ENCODE data around the gene SCYL1. TPM values are rescaled to one million over a fixed set of nuclear protein-coding genes. Genes with fewer than 3 reads are reported as not detected.

SCYL1 gene
- total and polyA plus RNA-seq, 4 experiments from 2014 or later: 22.9 to 81.3 (median 56.7) TPM

DNA sequence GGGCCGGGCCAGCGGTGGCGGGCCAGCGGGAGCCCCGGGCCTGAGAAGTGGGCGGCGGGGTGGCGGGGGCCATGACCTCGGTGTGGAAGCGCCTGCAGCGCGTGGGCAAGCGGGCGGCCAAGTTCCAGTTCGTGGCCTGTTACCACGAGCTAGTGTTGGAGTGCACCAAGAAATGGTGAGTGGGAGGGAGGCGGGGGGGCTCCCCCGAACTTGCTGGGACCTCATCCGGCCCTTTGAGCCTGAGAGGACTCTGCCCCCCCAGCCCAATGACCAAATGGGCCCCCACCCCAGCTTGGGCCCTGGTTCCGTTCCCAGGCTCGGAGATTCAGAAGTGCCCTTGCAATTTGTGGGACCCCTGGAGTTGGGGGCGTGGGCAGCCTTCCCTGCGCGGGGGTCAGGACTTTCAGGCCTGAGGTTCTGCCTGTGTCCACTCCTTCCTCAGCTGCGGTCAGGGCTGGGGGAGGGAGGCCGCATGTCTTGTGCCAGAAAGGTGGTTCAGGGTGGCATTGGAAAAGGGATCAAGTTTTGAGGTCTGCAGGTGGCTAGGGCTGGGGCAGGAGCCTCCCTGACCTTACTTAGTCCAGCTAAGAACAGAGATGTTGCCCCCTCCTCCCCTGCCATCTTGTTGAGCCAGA, 51.5 kb downstream of the SCYL1 start:
- H3K4me3 Mint-ChIP-seq: peak overlapping the region; percentile 86 to 91 (median 88)
- peaks cover 0 to 53% of the 10 kb centered on the region in 2 donors for H3K36me3 Mint-ChIP-seq
- H3K9me3 Mint-ChIP-seq: no peaks in the 10 kb centered on the region
- Histone ChIP-seq H3K4me3 (ENCODE audit: low read length in 2 of 2) (peak overlapping the region; percentile 62 to 88), H3K4me1 (ENCODE audit: insufficient read depth, low read length) (peaks cover 59% of the 10 kb centered on the region), H3K36me3 (ENCODE audit: insufficient read depth, low read length) (peaks cover 23% of the 10 kb centered on the region), H3K27ac (ENCODE audit: low read depth, low read length) (peak overlapping the region; percentile 75), H3K27me3 (ENCODE audit: insufficient read depth, low read length) (no peaks in the 10 kb centered on the region), H3K9me3 (ENCODE audit: control insufficient read depth in 1 of 2, low read length in 2 of 2) (no peaks in the 10 kb centered on the region)
- no peak for DNase-seq
- H3K27ac Mint-ChIP-seq: peak overlapping the region; percentile 84 to 94 (median 91)
- peaks cover 22 to 69% (median 47%) of the 10 kb centered on the region in 4 donors for H3K4me1 Mint-ChIP-seq
- H3K27me3 Mint-ChIP-seq: no peaks in the 10 kb centered on the region
- CTCF ChIA-PET (ENCODE audit: partially characterized antibody): interaction anchor here (0.7 to 5.1 kb wide), 13 partner anchors 9 to 72 kb away, joined by 3 to 50 read pairs (median 3); partner anchors contain the start of gene SCYL1
- POLR2A ChIA-PET (ENCODE audit: partially characterized antibody): interaction anchor here (0.7 to 17.1 kb wide), 27 partner anchors 8 to 736 kb away, joined by 3 to 403 read pairs (median 8); partner anchors contain the start of genes DPF2, KAT5, KCNK7 and LTBP3
- intact Hi-C loops (cut with micrococcal nuclease): no loop called here

DNA sequence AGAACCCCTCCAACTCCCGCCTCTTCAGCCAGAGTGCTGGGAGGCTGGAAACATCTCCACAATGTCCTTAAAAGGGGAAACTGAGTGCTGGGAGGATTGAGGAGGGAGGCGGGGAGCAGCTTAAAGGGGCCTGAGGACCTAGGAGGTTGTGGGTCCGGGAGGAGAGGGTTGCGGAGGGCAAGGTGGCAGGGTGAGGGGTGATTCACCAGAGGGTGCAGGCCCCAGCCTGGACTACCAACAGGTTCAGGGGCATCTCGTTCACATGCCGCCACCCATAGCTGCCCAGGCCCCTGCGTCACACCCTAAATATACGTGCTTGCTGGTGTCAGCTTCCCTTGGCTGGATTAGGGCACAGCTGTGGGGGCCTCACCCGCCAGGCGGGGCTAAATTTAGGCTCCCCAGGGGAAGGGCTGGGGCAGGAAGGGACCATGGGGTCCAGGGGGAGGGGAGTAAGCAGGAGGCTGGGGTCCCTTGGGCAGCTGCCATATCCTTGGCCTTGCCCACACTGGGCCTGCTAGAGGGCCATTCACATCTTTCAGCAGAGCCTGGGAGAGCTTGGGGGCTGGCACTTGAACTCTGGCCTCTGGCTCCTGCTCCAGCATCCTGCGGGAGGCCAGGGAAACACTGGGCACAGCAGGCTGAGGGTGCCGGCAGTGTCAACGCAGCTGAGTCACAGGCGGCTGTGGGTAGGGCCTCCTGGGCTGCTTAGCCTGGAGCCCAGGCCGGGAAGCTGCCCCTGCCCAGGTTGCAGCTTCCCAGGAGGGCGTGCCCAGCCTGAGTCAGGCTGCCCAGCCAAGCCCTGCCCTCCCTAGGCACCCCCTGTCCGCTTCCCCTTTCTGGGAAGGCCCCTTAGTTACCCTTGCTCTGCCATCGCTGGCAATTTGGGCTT, 52.2 kb downstream of the SCYL1 start:
- no peaks in the 10 kb centered on the region for H3K27me3 Mint-ChIP-seq
- peak overlapping the region; percentile 86 to 91 (median 88) for H3K4me3 Mint-ChIP-seq
- H3K27ac ChIP-seq (ENCODE audit: low read depth, low read length): peak overlapping the region; percentile 75
- no peaks in the 10 kb centered on the region for H3K9me3 ChIP-seq (ENCODE audit: control insufficient read depth in 1 of 2, low read length in 2 of 2)
- DNase-seq: peak in 1 of 5 donors; percentile 68
- ChIA-PET POLR2A (ENCODE audit: partially characterized antibody) (interaction anchor here (0.7 to 17.1 kb wide), 22 partner anchors 7 to 243 kb away, joined by 3 to 403 read pairs (median 10); partner anchors contain the start of genes DPF2, KAT5, KCNK7 and LTBP3), CTCF (ENCODE audit: partially characterized antibody) (interaction anchor here (0.7 to 5.1 kb wide), 11 partner anchors 8 to 73 kb away, joined by 3 to 50 read pairs (median 3); partner anchors contain the start of gene SCYL1)
- intact Hi-C loops (cut with micrococcal nuclease): no loop called here
- H3K9me3 Mint-ChIP-seq: no peaks in the 10 kb centered on the region
- H3K4me1 ChIP-seq (ENCODE audit: insufficient read depth, low read length): peaks cover 51% of the 10 kb centered on the region
- H3K36me3 Mint-ChIP-seq: peaks cover 0 to 53% of the 10 kb centered on the region in 2 donors
- no peaks in the 10 kb centered on the region for H3K27me3 ChIP-seq (ENCODE audit: insufficient read depth, low read length)
- peaks cover 29% of the 10 kb centered on the region for H3K36me3 ChIP-seq (ENCODE audit: insufficient read depth, low read length)
- peak overlapping the region; percentile 84 to 94 (median 91) for H3K27ac Mint-ChIP-seq
- peak overlapping the region; percentile 62 to 88 for H3K4me3 ChIP-seq (ENCODE audit: low read length in 2 of 2)
- peaks cover 15 to 62% (median 40%) of the 10 kb centered on the region in 4 donors for H3K4me1 Mint-ChIP-seq

DNA sequence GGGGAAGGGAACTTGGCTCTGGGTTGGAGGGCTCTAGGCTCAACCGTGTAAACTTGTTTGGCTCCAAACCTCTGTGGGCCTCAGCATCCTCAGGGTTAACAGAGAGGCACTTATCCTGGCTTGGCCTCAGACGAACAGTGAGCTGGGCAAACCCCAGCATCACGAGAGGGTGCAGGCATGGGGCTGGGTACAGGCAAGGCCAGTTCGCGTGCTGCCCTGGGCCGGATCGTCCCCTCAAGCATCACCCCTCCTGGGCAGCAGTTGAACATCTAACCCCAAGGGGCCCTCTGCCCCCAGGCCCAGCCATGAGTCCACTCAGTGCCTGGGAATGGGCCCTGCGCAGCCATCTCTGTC, 52.9 kb downstream of the SCYL1 start:
- POLR2A ChIA-PET (ENCODE audit: partially characterized antibody): interaction anchor here (1.0 to 17.1 kb wide), 11 partner anchors 11 to 160 kb away, joined by 3 to 403 read pairs (median 35); partner anchors contain the start of genes KCNK7, LTBP3, MALAT1 and MAP3K11
- intact Hi-C loops (cut with micrococcal nuclease): no loop called here

DNA sequence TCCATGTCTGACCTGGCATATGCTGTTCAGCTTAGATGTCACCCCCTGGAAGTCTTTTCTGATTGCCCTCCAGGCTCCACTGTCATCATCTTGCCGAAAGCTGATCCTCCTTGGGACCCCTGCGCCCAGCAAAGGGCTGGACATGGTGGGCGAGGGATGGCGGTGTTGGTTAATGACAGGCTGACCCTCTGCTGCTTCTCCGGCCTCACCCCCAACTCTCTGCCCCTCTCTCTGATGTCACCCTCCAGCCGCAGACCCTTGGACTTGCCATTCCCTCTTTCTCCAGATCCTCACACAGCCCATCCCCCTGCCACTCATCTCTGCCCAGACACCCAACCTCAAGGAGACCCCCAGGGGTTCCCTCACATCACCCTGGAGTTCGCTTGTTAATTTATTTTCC, 53.3 kb downstream of the SCYL1 start:
- no peaks in the 10 kb centered on the region for H3K27me3 Mint-ChIP-seq
- CTCF ChIA-PET (ENCODE audit: partially characterized antibody): interaction anchor here (2.0 to 5.1 kb wide), 5 partner anchors 10 to 53 kb away, joined by 6 to 50 read pairs (median 35); partner anchors contain the start of gene SCYL1
- H3K9me3 Mint-ChIP-seq: no peaks in the 10 kb centered on the region
- Histone ChIP-seq H3K4me1 (ENCODE audit: insufficient read depth, low read length) (peaks cover 49% of the 10 kb centered on the region), H3K4me3 (ENCODE audit: low read length in 2 of 2) (no peak overlapping the region), H3K27ac (ENCODE audit: low read depth, low read length) (peak overlapping the region; percentile 75), H3K27me3 (ENCODE audit: insufficient read depth, low read length) (no peaks in the 10 kb centered on the region), H3K9me3 (ENCODE audit: control insufficient read depth in 1 of 2, low read length in 2 of 2) (no peaks in the 10 kb centered on the region), H3K36me3 (ENCODE audit: insufficient read depth, low read length) (peaks cover 34% of the 10 kb centered on the region)
- intact Hi-C loops (cut with micrococcal nuclease): no loop called here
- peak overlapping the region in 7 of 8 donors; percentile 64 to 88 (median 76) for H3K4me3 Mint-ChIP-seq
- peaks cover 9 to 62% of the 10 kb centered on the region in 2 donors for H3K36me3 Mint-ChIP-seq
- POLR2A ChIA-PET (ENCODE audit: partially characterized antibody): interaction anchor here (0.6 to 17.1 kb wide), 7 partner anchors 11 to 179 kb away, joined by 3 to 403 read pairs (median 76); partner anchors contain the start of genes KCNK7, LTBP3 and MALAT1
- peak overlapping the region in 6 of 7 donors; percentile 77 to 97 (median 92) for H3K27ac Mint-ChIP-seq
- no peak for DNase-seq
- peaks cover 12 to 63% (median 38%) of the 10 kb centered on the region in 4 donors for H3K4me1 Mint-ChIP-seq

More for the DNA sequence above, 52.9 kb downstream of the SCYL1 start:
- Histone ChIP-seq H3K4me3 (ENCODE audit: low read length in 2 of 2) (peak overlapping the region in 1 of 2 donors; percentile 62), H3K4me1 (ENCODE audit: insufficient read depth, low read length) (peaks cover 50% of the 10 kb centered on the region), H3K36me3 (ENCODE audit: insufficient read depth, low read length) (peaks cover 34% of the 10 kb centered on the region), H3K27ac (ENCODE audit: low read depth, low read length) (peak overlapping the region; percentile 75), H3K9me3 (ENCODE audit: control insufficient read depth in 1 of 2, low read length in 2 of 2) (no peaks in the 10 kb centered on the region), H3K27me3 (ENCODE audit: insufficient read depth, low read length) (no peaks in the 10 kb centered on the region)
- CTCF ChIA-PET (ENCODE audit: partially characterized antibody): interaction anchor here (1.1 to 5.1 kb wide), 6 partner anchors 11 to 53 kb away, joined by 3 to 50 read pairs (median 25); partner anchors contain the start of gene SCYL1
- Mint-ChIP-seq H3K4me3 (peak overlapping the region in 7 of 8 donors; percentile 64 to 88 (median 75)), H3K27me3 (no peaks in the 10 kb centered on the region), H3K27ac (peak overlapping the region in 6 of 7 donors; percentile 68 to 94 (median 87)), H3K36me3 (peaks cover 5 to 58% of the 10 kb centered on the region in 2 donors), H3K4me1 (peaks cover 13 to 63% (median 40%) of the 10 kb centered on the region in 4 donors), H3K9me3 (no peaks in the 10 kb centered on the region)
- no peak for DNase-seq

DNA sequence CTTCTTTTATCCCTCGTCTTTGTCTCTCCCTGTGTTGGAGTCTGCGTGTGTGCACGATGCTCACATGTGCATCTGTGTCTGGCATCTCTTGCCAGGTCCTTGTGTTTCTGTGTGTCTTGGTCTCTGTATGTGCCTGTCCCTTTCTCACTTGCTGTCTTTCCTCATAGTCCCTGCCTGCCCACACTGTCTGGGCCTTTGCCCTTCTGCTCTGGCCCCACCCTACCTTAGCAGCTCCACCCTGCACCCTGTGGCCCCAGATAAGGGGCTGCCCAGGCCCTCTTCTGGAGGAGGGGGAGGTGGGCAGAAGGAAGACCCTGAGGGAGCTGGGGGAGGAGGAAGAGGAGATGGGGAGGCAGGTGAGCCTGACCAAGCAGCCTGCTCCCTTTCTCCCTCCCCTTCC, 53.8 kb downstream of the SCYL1 start:
- Histone ChIP-seq H3K27ac (ENCODE audit: low read depth, low read length) (no peak overlapping the region), H3K36me3 (ENCODE audit: insufficient read depth, low read length) (peaks cover 35% of the 10 kb centered on the region)
- peak overlapping the region; percentile 77 to 97 (median 90) for H3K27ac Mint-ChIP-seq

DNA sequence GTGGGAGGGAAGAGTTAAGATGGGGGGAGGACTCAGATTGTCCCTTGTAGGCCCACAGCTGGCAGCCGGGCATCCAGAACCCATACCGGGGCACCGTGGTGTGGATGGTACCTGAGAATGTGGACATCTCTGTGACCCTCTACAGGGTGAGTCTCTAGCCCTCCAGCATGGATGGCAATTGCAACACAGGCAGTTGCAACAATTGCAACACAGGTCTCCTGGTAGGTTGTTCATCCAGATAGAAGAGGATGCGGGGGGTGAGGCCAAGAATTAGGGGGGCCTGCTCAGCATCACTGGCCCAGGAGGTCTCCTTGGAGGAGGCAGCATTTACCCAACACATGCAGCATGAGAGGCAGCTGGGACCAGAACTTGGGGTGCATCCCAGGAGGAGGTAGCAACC, 54.4 kb downstream of the SCYL1 start:
- no peak for DNase-seq
- Mint-ChIP-seq H3K4me1 (peaks cover 12 to 55% (median 34%) of the 10 kb centered on the region in 4 donors), H3K27ac (peak overlapping the region in 6 of 7 donors; percentile 52 to 94 (median 68)), H3K36me3 (peaks cover 18 to 66% of the 10 kb centered on the region in 2 donors), H3K4me3 (peak overlapping the region in 5 of 8 donors; percentile 21 to 74 (median 34)), H3K9me3 (no peaks in the 10 kb centered on the region), H3K27me3 (no peaks in the 10 kb centered on the region)
- intact Hi-C loops (cut with micrococcal nuclease): no loop called here
- no peaks in the 10 kb centered on the region for H3K9me3 ChIP-seq (ENCODE audit: control insufficient read depth in 1 of 2, low read length in 2 of 2)
- CTCF ChIA-PET (ENCODE audit: partially characterized antibody): interaction anchor here (4.8 to 5.1 kb wide), 2 partner anchors 9 to 38 kb away, joined by 41 to 50 read pairs; no protein-coding TSS in a partner anchor
- peaks cover 40% of the 10 kb centered on the region for H3K4me1 ChIP-seq (ENCODE audit: insufficient read depth, low read length)
- H3K4me3 ChIP-seq (ENCODE audit: low read length in 2 of 2): no peak overlapping the region
- H3K27ac ChIP-seq (ENCODE audit: low read depth, low read length): no peak overlapping the region
- H3K36me3 ChIP-seq (ENCODE audit: insufficient read depth, low read length): peaks cover 41% of the 10 kb centered on the region
- no peaks in the 10 kb centered on the region for H3K27me3 ChIP-seq (ENCODE audit: insufficient read depth, low read length)
- POLR2A ChIA-PET (ENCODE audit: partially characterized antibody): interaction anchor here (1.1 to 17.1 kb wide), 5 partner anchors 9 to 73 kb away, joined by 3 to 403 read pairs (median 79); partner anchors contain the start of genes KCNK7 and LTBP3

More for the DNA sequence above, 53.8 kb downstream of the SCYL1 start:
- Mint-ChIP-seq H3K9me3 (no peaks in the 10 kb centered on the region), H3K27me3 (no peaks in the 10 kb centered on the region), H3K36me3 (peaks cover 13 to 65% of the 10 kb centered on the region in 2 donors), H3K4me3 (peak overlapping the region; percentile 64 to 88 (median 76)), H3K4me1 (peaks cover 12 to 61% (median 36%) of the 10 kb centered on the region in 4 donors)
- Histone ChIP-seq H3K9me3 (ENCODE audit: control insufficient read depth in 1 of 2, low read length in 2 of 2) (no peaks in the 10 kb centered on the region), H3K27me3 (ENCODE audit: insufficient read depth, low read length) (no peaks in the 10 kb centered on the region), H3K4me1 (ENCODE audit: insufficient read depth, low read length) (peaks cover 43% of the 10 kb centered on the region), H3K4me3 (ENCODE audit: low read length in 2 of 2) (no peak overlapping the region)
- DNase-seq: no peak
- POLR2A ChIA-PET (ENCODE audit: partially characterized antibody): interaction anchor here (0.6 to 17.1 kb wide), 5 partner anchors 10 to 180 kb away, joined by 3 to 403 read pairs (median 79); partner anchors contain the start of genes KCNK7 and LTBP3
- intact Hi-C loops (cut with micrococcal nuclease): no loop called here
- CTCF ChIA-PET (ENCODE audit: partially characterized antibody): interaction anchor here (4.0 to 5.1 kb wide), 3 partner anchors 10 to 38 kb away, joined by 35 to 50 read pairs (median 41); no protein-coding TSS in a partner anchor

Data from CD4-positive, alpha-beta memory T cell (primary cell).